ENCODE data around the gene USP48.

DNA sequence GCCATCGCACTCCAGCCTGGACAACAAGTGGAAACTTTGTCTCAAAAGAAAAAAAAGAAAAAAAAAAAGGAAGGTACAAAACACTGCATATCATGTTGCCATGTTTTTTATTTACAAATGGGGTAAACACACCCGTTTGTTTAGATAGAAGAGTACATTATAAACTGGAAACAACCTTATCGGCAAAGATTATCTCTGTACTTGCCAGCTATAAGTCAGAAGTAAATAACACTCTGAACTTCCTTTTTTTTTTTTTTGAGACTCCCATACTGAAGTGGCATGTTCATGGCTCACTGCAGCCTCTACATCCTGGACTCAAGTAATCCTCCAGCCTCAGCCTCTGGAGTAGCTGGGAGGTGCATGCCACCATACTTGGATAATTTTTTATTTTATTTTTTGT is 21.9 kb downstream of the USP48 start:
- no peak for TF ChIP-seq POLR2A (IDR thresholded peaks at IDR 0.05)
- TF ChIP-seq, protein P1, sequence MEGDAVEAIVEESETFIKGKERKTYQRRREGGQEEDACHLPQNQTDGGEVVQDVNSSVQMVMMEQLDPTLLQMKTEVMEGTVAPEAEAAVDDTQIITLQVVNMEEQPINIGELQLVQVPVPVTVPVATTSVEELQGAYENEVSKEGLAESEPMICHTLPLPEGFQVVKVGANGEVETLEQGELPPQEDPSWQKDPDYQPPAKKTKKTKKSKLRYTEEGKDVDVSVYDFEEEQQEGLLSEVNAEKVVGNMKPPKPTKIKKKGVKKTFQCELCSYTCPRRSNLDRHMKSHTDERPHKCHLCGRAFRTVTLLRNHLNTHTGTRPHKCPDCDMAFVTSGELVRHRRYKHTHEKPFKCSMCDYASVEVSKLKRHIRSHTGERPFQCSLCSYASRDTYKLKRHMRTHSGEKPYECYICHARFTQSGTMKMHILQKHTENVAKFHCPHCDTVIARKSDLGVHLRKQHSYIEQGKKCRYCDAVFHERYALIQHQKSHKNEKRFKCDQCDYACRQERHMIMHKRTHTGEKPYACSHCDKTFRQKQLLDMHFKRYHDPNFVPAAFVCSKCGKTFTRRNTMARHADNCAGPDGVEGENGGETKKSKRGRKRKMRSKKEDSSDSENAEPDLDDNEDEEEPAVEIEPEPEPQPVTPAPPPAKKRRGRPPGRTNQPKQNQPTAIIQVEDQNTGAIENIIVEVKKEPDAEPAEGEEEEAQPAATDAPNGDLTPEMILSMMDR (IDR thresholded peaks at IDR 0.05 in 8 of 11, conservative IDR thresholded peaks at IDR 0.05 in 3 of 11), result no peak
- no peak for TF ChIP-seq POLR2AphosphoS5 (IDR thresholded peaks at IDR 0.05)

Measured in spleen (tissue), 7 donors.